Measurements from ENCODE around the gene LHFPL2.
"Not testable (repeated sequence)": the region's sequence is repeated elsewhere in the genome, so short reads cannot be mapped to it uniquely, and the experiment has no call there.

The LHFPL2 gene
- 0 to 0.27 (median 0.11) reads per million in 3 experiments for total RNA-seq

- DNase-seq, result no peak
These were observed at the start of gene LHFPL2 for GRCh38 chr5:78648359-78649210. TSS of gene LHFPL2 (minus strand) at chr5:78648772. CDS start at chr5:78510213, 138,559 bp downstream.

- DNase-seq, result no peak
These were observed 48.1 kb upstream of the LHFPL2 start for GRCh38 chr5:78696637-78697036.

GRCh38 chr5:78696052-78696451, 47.5 kb upstream of the LHFPL2 start:
- not testable (repeated sequence) for DNase-seq

- DNase-seq, result no peak
These were observed 44.8 kb upstream of the LHFPL2 start for GRCh38 chr5:78693339-78693738.

GRCh38 chr5:78691084-78691960, 42.8 kb upstream of the LHFPL2 start:
- DNase-seq, result no peak

- DNase-seq, result no peak
These were observed 41.8 kb upstream of the LHFPL2 start for GRCh38 chr5:78690253-78690972.

- no peak for DNase-seq
These were observed 41.1 kb upstream of the LHFPL2 start for GRCh38 chr5:78689540-78690252.

- DNase-seq, result not testable (repeated sequence)
These were observed 38.9 kb upstream of the LHFPL2 start for GRCh38 chr5:78687514-78687913.

- not testable (repeated sequence) for DNase-seq
These were observed 35.3 kb upstream of the LHFPL2 start for GRCh38 chr5:78683905-78684304.

- DNase-seq, result no peak
These were observed 31.3 kb upstream of the LHFPL2 start for GRCh38 chr5:78679905-78680304.

GRCh38 chr5:78677777-78678668, 29.5 kb upstream of the LHFPL2 start:
- DNase-seq, result no peak

- DNase-seq, result no peak
These were observed 27.6 kb upstream of the LHFPL2 start for GRCh38 chr5:78675956-78676730.

- not testable (repeated sequence) for DNase-seq
These were observed 25.3 kb upstream of the LHFPL2 start for GRCh38 chr5:78673827-78674226.

GRCh38 chr5:78672154-78672553, 23.6 kb upstream of the LHFPL2 start:
- no peak for DNase-seq

- DNase-seq, result no peak
These were observed 23.0 kb upstream of the LHFPL2 start for GRCh38 chr5:78671609-78672008.

GRCh38 chr5:78670701-78671269, 22.2 kb upstream of the LHFPL2 start:
- no peak for DNase-seq

- DNase-seq, result no peak
These were observed 20.8 kb upstream of the LHFPL2 start for GRCh38 chr5:78669331-78669730.

GRCh38 chr5:78667461-78668103, 19.0 kb upstream of the LHFPL2 start:
- no peak for DNase-seq

GRCh38 chr5:78666975-78667374, 18.4 kb upstream of the LHFPL2 start:
- DNase-seq, result not testable (repeated sequence)

Measured in central memory CD4-positive, alpha-beta T cell (primary cell).